ENCODE data around the gene GLIS1. TPM values are rescaled to one million over a fixed set of nuclear protein-coding genes. Genes with fewer than 3 reads are reported as not detected.

The GLIS1 gene
- total RNA-seq, 1 experiment from 2014 or later = 0.24 TPM

GRCh38 chr1:53572065-53572814 lies 166.7 kb downstream of the GLIS1 start (continued):
- no peak for TF ChIP-seq STAT6 (CRISPR knock-in tag; conservative IDR thresholded peaks at IDR 0.05; ENCODE audit: low read depth)
- no peak for TF ChIP-seq EMX1 (CRISPR knock-in tag; IDR thresholded peaks at IDR 0.05)

- no peak for TF ChIP-seq ZMAT4 (CRISPR knock-in tag; IDR thresholded peaks at IDR 0.05)
- no peak for TF ChIP-seq EMX1 (CRISPR knock-in tag; IDR thresholded peaks at IDR 0.05)
- TF ChIP-seq MXD4 (CRISPR knock-in tag; IDR thresholded peaks at IDR 0.05; ENCODE audit: borderline replicate concordance) = no peak
- TF ChIP-seq E2F1 (CRISPR knock-in tag; IDR thresholded peaks at IDR 0.05) = no peak
- peaks cover 3% of the 10 kb centered on the region for H3K27me3 Mint-ChIP-seq (ENCODE audit: low read depth)
- H3K4me1 Mint-ChIP-seq = peaks cover 10% of the 10 kb centered on the region
- DNase-seq (ENCODE audit: low spot score) (no peak), ATAC-seq (no peak)
- POLR2A ChIA-PET = no interaction called here
- peaks cover 22% of the 10 kb centered on the region for H3K36me3 Mint-ChIP-seq
- peaks cover 32% of the 10 kb centered on the region for H3K9me3 Mint-ChIP-seq
- CTCF ChIA-PET = no interaction called here
- H3K4me3 Mint-ChIP-seq = no peak overlapping the region
- no peak overlapping the region for H3K27ac Mint-ChIP-seq
Measured at GRCh38 chr1:53568540-53568939, 170.4 kb downstream of the GLIS1 start.

GRCh38 chr1:53567851-53568250 lies 171.1 kb downstream of the GLIS1 start:
- Mint-ChIP-seq H3K36me3 (peaks cover 22% of the 10 kb centered on the region), H3K4me3 (no peak overlapping the region), H3K27me3 (ENCODE audit: low read depth) (peaks cover 3% of the 10 kb centered on the region), H3K4me1 (peaks cover 10% of the 10 kb centered on the region), H3K9me3 (peaks cover 32% of the 10 kb centered on the region), H3K27ac (no peak overlapping the region)
- CTCF ChIA-PET = interaction anchor here (1.5 kb wide), 1 partner anchor 82 kb away, joined by 5 read pairs; no protein-coding TSS in a partner anchor
- peak; percentile 4 for DNase-seq (ENCODE audit: low spot score)
- no peak for ATAC-seq
- POLR2A ChIA-PET = no interaction called here
- no peak for TF ChIP-seq OVOL2 (CRISPR knock-in tag; IDR thresholded peaks at IDR 0.05; ENCODE audit: borderline replicate concordance)
- TF ChIP-seq ATF6 (CRISPR knock-in tag; IDR thresholded peaks at IDR 0.05) = no peak
- no peak for TF ChIP-seq E2F1 (CRISPR knock-in tag; IDR thresholded peaks at IDR 0.05)
- TF ChIP-seq FOXJ3 (CRISPR knock-in tag; IDR thresholded peaks at IDR 0.05; ENCODE audit: borderline replicate concordance) = no peak
- no peak for TF ChIP-seq TEAD4 (CRISPR knock-in tag; IDR thresholded peaks at IDR 0.05)
- no peak for TF ChIP-seq TEAD1 (CRISPR knock-in tag; IDR thresholded peaks at IDR 0.05)
- no peak for TF ChIP-seq ZNF396 (CRISPR knock-in tag; IDR thresholded peaks at IDR 0.05; ENCODE audit: borderline replicate concordance)
- TF ChIP-seq AR (CRISPR knock-in tag; IDR thresholded peaks at IDR 0.05) = no peak
- no peak for TF ChIP-seq FOXP1 (CRISPR knock-in tag; IDR thresholded peaks at IDR 0.05; ENCODE audit: borderline replicate concordance)
- no peak for TF ChIP-seq ZNF263 (CRISPR knock-in tag; IDR thresholded peaks at IDR 0.05; ENCODE audit: low read depth)
- no peak for TF ChIP-seq ATF2 (CRISPR knock-in tag; IDR thresholded peaks at IDR 0.05; ENCODE audit: borderline replicate concordance, low read depth)
- no peak for TF ChIP-seq GABPB1 (CRISPR knock-in tag; IDR thresholded peaks at IDR 0.05)
- TF ChIP-seq MAX (CRISPR knock-in tag; IDR thresholded peaks at IDR 0.05) = no peak
- no peak for TF ChIP-seq ZNF138 (CRISPR knock-in tag; conservative IDR thresholded peaks at IDR 0.05)
- TF ChIP-seq CBFB (CRISPR knock-in tag; IDR thresholded peaks at IDR 0.05; ENCODE audit: low read depth) = no peak
